Stomach (tissue), 4 donors: ENCODE results near the gene NUP188.

Experiments
- CTCF ChIP-seq, 7 experiments: fragments of 450-650 bp in 4 of 7; fragments of 200-600 bp in 3 of 7; sonication (generic) in 3 of 7; IDR thresholded peaks; one replicate each; pipeline ENCODE4 v1.5.1; 2016 to 2019; ENCODE audit warnings: antibody characterized with exemption in 7 of 7, control low read depth in 2 of 7, mild to moderate bottlenecking in 1 of 7
- EP300 ChIP-seq: sonication (generic); formaldehyde crosslinking; IDR thresholded peaks from one replicate; pipeline ENCODE4 v1.6.1; 2017; ENCODE audit warnings: antibody characterized with exemption
- POLR2A ChIP-seq, 4 donors: fragments of 450-650 bp; IDR thresholded peaks; one replicate each; pipeline ENCODE4 v1.6.1; 2016; ENCODE audit warnings: antibody characterized with exemption in 4 of 4, control low read depth in 2 of 4, mild to moderate bottlenecking in 1 of 4, moderate library complexity in 1 of 4

DNA sequence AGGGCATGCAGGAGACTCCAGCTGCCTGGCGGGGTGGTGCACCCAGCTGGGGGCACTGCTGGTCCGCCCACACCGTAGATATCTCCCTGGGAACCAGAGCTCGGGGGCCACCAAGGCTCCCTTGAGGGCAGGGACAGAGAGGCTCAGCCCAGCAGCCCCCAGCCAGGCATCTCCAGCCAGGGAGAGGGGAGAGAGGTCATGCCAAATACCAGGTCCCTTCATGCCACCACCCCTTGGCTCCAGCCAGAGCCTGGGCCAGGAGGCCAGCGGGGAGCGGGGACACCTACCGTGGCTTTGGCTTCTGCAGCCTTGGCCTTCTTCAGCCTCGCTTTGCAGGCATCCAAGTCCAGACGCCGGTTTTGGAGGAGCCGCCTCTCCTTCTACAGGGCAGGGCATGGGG, 66.6 kb downstream of the NUP188 start:
- TF ChIP-seq POLR2A (IDR thresholded peaks at IDR 0.05) (no peak), CTCF (IDR thresholded peaks at IDR 0.05) (no peak), EP300 (no peak)
